K562 (cell line): ENCODE results near the gene EXOC3L1. TPM values are rescaled to one million over a fixed set of nuclear protein-coding genes. Genes with fewer than 3 reads are reported as not detected.
A peak's percentile ranks its signal among the peaks of the same experiment; 100 is the strongest.

Experiments
- FIP1L1 ChIP-seq: fragments of 200-400 bp; formaldehyde crosslinking; IDR thresholded peaks from 2 replicates; pipeline ENCODE4 v1.6.1; 2018; ENCODE audit warnings: mild to moderate bottlenecking, low read depth, low read length; ENCODE audit not compliant: poor library complexity, severe bottlenecking
- HDAC1 ChIP-seq, 2 experiments: fragments of 450-650 bp; IDR thresholded peaks; 2 replicates each; pipeline ENCODE4 v1.6.1; 2016 to 2017; ENCODE audit warnings: inconsistent platforms in 1 of 2, mild to moderate bottlenecking in 1 of 2, moderate library complexity in 1 of 2
- HOXB6 ChIP-seq: fragments of 250-450 bp; sonication (Bioruptor Pico); IDR thresholded peaks from 2 replicates; pipeline ENCODE4 v1.5.1; 2022; ENCODE audit warnings: mild to moderate bottlenecking, borderline replicate concordance
- L3MBTL2 ChIP-seq: fragments of 450-650 bp; IDR thresholded peaks from 2 replicates; pipeline ENCODE4 v1.6.1; 2016; ENCODE audit warnings: mild to moderate bottlenecking, moderate library complexity
- MGA ChIP-seq: fragments of 450-650 bp; IDR thresholded peaks from 2 replicates; pipeline ENCODE4 v1.6.1; 2016; ENCODE audit warnings: mild to moderate bottlenecking, moderate library complexity
- MTA3 ChIP-seq: fragments of 450-650 bp; formaldehyde crosslinking; IDR thresholded peaks from 2 replicates; pipeline ENCODE4 v1.6.1; 2017; ENCODE audit warnings: mild to moderate bottlenecking, borderline replicate concordance
- MXI1 ChIP-seq: IDR thresholded peaks from 2 replicates; pipeline ENCODE4 v1.6.1; 2011; ENCODE audit warnings: low read depth, mild to moderate bottlenecking, improper control_type of control experiment, low read length
- NR4A1 ChIP-seq, 2 experiments: fragments of 250-450 bp in 1 of 2; fragments of 450-650 bp in 1 of 2; sonication (Bioruptor Pico) in 1 of 2; IDR thresholded peaks; 2 replicates each; pipeline versions ENCODE4 v1.4.0 to v1.6.1; 2016 to 2020; ENCODE audit warnings: mild to moderate bottlenecking in 2 of 2, missing compliant biosample characterization in 1 of 2, missing genetic modification characterization in 1 of 2, moderate library complexity in 1 of 2
- RBM25 ChIP-seq: fragments of 200-400 bp; formaldehyde crosslinking; IDR thresholded peaks from 2 replicates; pipeline ENCODE4 v1.6.1; 2018; ENCODE audit warnings: low read length, low read depth, moderate library complexity; ENCODE audit not compliant: severe bottlenecking
- ZNF592 ChIP-seq: fragments of 450-650 bp; IDR thresholded peaks from 2 replicates; pipeline ENCODE4 v1.6.1; 2017; ENCODE audit warnings: antibody characterized with exemption, mild to moderate bottlenecking
- polyA plus RNA-seq, 8 experiments: library from polyadenylated mRNA; depleted of rRNA in 4 of 8; stranded (reverse) in 5 of 8; unstranded in 3 of 8; fragments of >200 nt; fragmentation: Nextera tagmentation in 2 of 8; fragmentation: Illumina TruSeq in 1 of 8; extraction: Ambion mirVana in 2 of 8; extraction: Trizol in 1 of 8; gene quantifications; 2 replicates each; pipeline versions ENCODE4 v1.2.1 to v1.2.3, GENCODE V29; 2011 to 2014; ENCODE audit warnings: inconsistent platforms in 1 of 8, missing spikeins in 1 of 8
- total RNA-seq, 7 experiments: library from RNA; depleted of rRNA in 6 of 7; stranded (reverse); fragments of >200 nt in 6 of 7; fragmentation: Illumina TruSeq in 2 of 7; extraction: Trizol in 2 of 7; gene quantifications; 2 replicates each; pipeline versions ENCODE4 v1.2.1 to v1.2.3, GENCODE V29; 2011 to 2021; ENCODE audit warnings: low replicate concordance in 1 of 7
- TF ChIP-seq, protein P1 (sequence below): fragments of 450-650 bp; formaldehyde crosslinking; IDR thresholded peaks from 2 replicates; pipeline ENCODE4 v1.4.0; 2022; ENCODE audit warnings: mild to moderate bottlenecking, moderate library complexity

The EXOC3L1 gene
- total and polyA plus RNA-seq, 9 of the 15 experiments (the other 6 are each of a cell fraction or from before 2014, with no cell fraction given) = 0.08 TPM; not detected in 8

GRCh38 chr16:67164599-67165061, 25.3 kb downstream of the EXOC3L1 start, which contains the start of gene HSF4 (continued):
- TF ChIP-seq, protein P1, sequence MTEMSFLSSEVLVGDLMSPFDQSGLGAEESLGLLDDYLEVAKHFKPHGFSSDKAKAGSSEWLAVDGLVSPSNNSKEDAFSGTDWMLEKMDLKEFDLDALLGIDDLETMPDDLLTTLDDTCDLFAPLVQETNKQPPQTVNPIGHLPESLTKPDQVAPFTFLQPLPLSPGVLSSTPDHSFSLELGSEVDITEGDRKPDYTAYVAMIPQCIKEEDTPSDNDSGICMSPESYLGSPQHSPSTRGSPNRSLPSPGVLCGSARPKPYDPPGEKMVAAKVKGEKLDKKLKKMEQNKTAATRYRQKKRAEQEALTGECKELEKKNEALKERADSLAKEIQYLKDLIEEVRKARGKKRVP (CRISPR knock-in tag) = no peak
- no peak for TF ChIP-seq NR4A1 (CRISPR knock-in tag; IDR thresholded peaks at IDR 0.05)
- TF ChIP-seq NR4A1 (tag; IDR thresholded peaks at IDR 0.05) = 0 out of 2 replicates have a peak, but pooled peaks have one; percentile 50
- 0 out of 2 replicates have a peak, but pooled peaks have one; percentile 37 for TF ChIP-seq MXI1
- TF ChIP-seq HDAC1 (IDR thresholded peaks at IDR 0.05) = peak in 1 of 2 experiments; percentile 9; a peak in 1 of 4 replicates
- peak; percentile 55; the same call in 1 of the 2 replicates for TF ChIP-seq MTA3
- peak; percentile 81 for TF ChIP-seq MGA
- TF ChIP-seq ZNF592 = peak; percentile 74
- TF ChIP-seq HOXB6 (CRISPR knock-in tag) = no peak
- peak; percentile 97 for TF ChIP-seq L3MBTL2
- peak; percentile 13 for TF ChIP-seq RBM25
- TF ChIP-seq FIP1L1 = peak; percentile 85
